HT1080 (cell line): ENCODE results near the gene C18orf32. TPM values are rescaled to one million over a fixed set of nuclear protein-coding genes. Genes with fewer than 3 reads are reported as not detected.
"Not testable (repeated sequence)": the region's sequence is repeated elsewhere in the genome, so short reads cannot be mapped to it uniquely, and the experiment has no call there.

Experiments
- DNase-seq: peaks from one replicate; pipeline ENCODE4 v3.0.0-alpha.2; 2015; ENCODE audit warnings: low read depth
- total RNA-seq: library from RNA; depleted of rRNA; stranded (reverse); fragments of >200 nt; shearing (Covaris generic); gene quantifications from 2 replicates; pipeline ENCODE4 v1.2.3, GENCODE V29; 2014

The C18orf32 gene
- total RNA-seq, 1 experiment from 2014 or later = 23.4 TPM

GRCh38 chr18:49472459-49472858, 14.6 kb downstream of the C18orf32 start:
- no peak for DNase-seq

GRCh38 chr18:49471532-49471931, 15.5 kb downstream of the C18orf32 start:
- no peak for DNase-seq

- DNase-seq = no peak
Measured at GRCh38 chr18:49467599-49467998, 19.4 kb downstream of the C18orf32 start.

GRCh38 chr18:49467019-49467563, 19.9 kb downstream of the C18orf32 start:
- no peak for DNase-seq

GRCh38 chr18:49464718-49465598, 22.1 kb downstream of the C18orf32 start:
- no peak for DNase-seq

GRCh38 chr18:49461602-49461977, 25.4 kb downstream of the C18orf32 start:
- no peak for DNase-seq

GRCh38 chr18:49460976-49461601, 25.9 kb downstream of the C18orf32 start:
- no peak for DNase-seq

GRCh38 chr18:49459404-49460171, 27.4 kb downstream of the C18orf32 start:
- no peak for DNase-seq

GRCh38 chr18:49457616-49458015, 29.4 kb downstream of the C18orf32 start:
- no peak for DNase-seq

GRCh38 chr18:49456794-49457193, 30.2 kb downstream of the C18orf32 start:
- no peak for DNase-seq

GRCh38 chr18:49452534-49452933, 34.5 kb downstream of the C18orf32 start:
- not testable (repeated sequence) for DNase-seq

- peak; percentile 77 for DNase-seq
Measured at GRCh38 chr18:49447810-49448745, 39.0 kb downstream of the C18orf32 start.

GRCh38 chr18:49446481-49446880, 40.6 kb downstream of the C18orf32 start:
- no peak for DNase-seq

GRCh38 chr18:49444581-49444980, 42.5 kb downstream of the C18orf32 start:
- no peak for DNase-seq

- DNase-seq = no peak
Measured at GRCh38 chr18:49443837-49444236, 43.2 kb downstream of the C18orf32 start.

GRCh38 chr18:49441338-49441938, 45.6 kb downstream of the C18orf32 start:
- DNase-seq = no peak

GRCh38 chr18:49435170-49435569, 51.9 kb downstream of the C18orf32 start:
- DNase-seq = no peak

GRCh38 chr18:49432602-49433001, 54.4 kb downstream of the C18orf32 start:
- DNase-seq = no peak

GRCh38 chr18:49431165-49431962, 55.7 kb downstream of the C18orf32 start:
- no peak for DNase-seq
